ENCODE results near the gene CPLX1. TPM values are rescaled to one million over a fixed set of nuclear protein-coding genes. Genes with fewer than 3 reads are reported as not detected.

CPLX1 gene
- total RNA-seq, 2 donors from 2014 or later = 1.0 to 1.9 TPM

DNA sequence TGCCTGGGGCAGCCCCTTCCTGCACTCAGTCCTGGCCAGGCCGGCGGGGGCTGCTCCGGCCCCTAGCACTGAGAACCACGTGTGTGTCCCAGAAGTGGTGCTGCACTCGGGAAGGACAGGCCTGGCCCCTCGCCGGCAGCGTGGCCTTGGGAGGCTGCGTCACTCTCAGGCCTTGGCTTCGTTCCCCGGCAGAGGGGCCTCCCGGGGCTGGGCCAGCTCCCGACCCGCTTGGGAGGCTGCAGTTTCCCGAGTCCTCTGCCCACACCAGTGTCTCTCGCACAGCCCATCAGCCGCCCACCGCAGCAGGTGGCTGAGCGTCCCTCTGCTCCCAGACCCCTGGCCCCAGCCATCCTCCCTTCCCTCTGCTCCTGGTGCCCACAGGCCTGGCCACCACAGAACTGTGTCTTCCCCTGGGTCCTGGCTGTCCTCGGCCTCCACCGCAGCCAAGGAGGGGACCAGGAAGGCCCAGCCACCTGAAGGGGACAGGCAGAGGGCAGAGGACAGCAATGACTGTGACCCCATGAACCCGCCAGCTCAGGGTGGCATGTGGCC is 10.9 kb upstream of the CPLX1 start:
- no peaks in the 10 kb centered on the region for H3K36me3 ChIP-seq (ENCODE audit: control insufficient read depth, insufficient read depth, low read length)
- 88 to 92% methylated on average over 20 to 22 of the region's 22 CpGs for WGBS, 2 experiments (ENCODE audit: insufficient coverage in 1 of 2, insufficient read length in 1 of 2)

GRCh38 chr4:836003-836511 is 10.1 kb upstream of the CPLX1 start:
- TF ChIP-seq, protein P1, sequence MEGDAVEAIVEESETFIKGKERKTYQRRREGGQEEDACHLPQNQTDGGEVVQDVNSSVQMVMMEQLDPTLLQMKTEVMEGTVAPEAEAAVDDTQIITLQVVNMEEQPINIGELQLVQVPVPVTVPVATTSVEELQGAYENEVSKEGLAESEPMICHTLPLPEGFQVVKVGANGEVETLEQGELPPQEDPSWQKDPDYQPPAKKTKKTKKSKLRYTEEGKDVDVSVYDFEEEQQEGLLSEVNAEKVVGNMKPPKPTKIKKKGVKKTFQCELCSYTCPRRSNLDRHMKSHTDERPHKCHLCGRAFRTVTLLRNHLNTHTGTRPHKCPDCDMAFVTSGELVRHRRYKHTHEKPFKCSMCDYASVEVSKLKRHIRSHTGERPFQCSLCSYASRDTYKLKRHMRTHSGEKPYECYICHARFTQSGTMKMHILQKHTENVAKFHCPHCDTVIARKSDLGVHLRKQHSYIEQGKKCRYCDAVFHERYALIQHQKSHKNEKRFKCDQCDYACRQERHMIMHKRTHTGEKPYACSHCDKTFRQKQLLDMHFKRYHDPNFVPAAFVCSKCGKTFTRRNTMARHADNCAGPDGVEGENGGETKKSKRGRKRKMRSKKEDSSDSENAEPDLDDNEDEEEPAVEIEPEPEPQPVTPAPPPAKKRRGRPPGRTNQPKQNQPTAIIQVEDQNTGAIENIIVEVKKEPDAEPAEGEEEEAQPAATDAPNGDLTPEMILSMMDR (conservative IDR thresholded peaks at IDR 0.05) = no peak
- H3K4me1 Mint-ChIP-seq = no peaks in the 10 kb centered on the region
- no peaks in the 10 kb centered on the region for H3K36me3 Mint-ChIP-seq (ENCODE audit: low read depth)
- H3K9me3 Mint-ChIP-seq = peaks cover 23% of the 10 kb centered on the region
- H3K9ac ChIP-seq (ENCODE audit: extremely low read depth, low read length, poor library complexity, severe bottlenecking) = no peak overlapping the region
- H3K36me3 ChIP-seq (ENCODE audit: control insufficient read depth, insufficient read depth, low read length) = no peaks in the 10 kb centered on the region
- H3K4me1 ChIP-seq (ENCODE audit: control insufficient read depth, insufficient read depth, low read length) = no peaks in the 10 kb centered on the region
- H3K27ac ChIP-seq (ENCODE audit: low read depth, low read length) = no peak overlapping the region
- H3K9me3 ChIP-seq (ENCODE audit: control insufficient read depth, low read length) = peaks cover 15% of the 10 kb centered on the region
- WGBS, 2 experiments (ENCODE audit: insufficient coverage in 1 of 2, insufficient read length in 1 of 2) = 94% methylated on average over 30 to 32 of the region's 32 CpGs
- H3K4me3 ChIP-seq (ENCODE audit: low read length) = no peak overlapping the region
- H3K27me3 Mint-ChIP-seq (ENCODE audit: insufficient read depth) = peaks cover 5% of the 10 kb centered on the region
- no peak overlapping the region for H3K27ac Mint-ChIP-seq
- no peaks in the 10 kb centered on the region for H3K27me3 ChIP-seq (ENCODE audit: control insufficient read depth, insufficient read depth, low read length, poor library complexity, severe bottlenecking)
- DNase-seq = no peak
- H3K4me3 Mint-ChIP-seq = no peak overlapping the region

More for the DNA sequence above, 10.9 kb upstream of the CPLX1 start:
- Mint-ChIP-seq H3K9me3 (peaks cover 21% of the 10 kb centered on the region), H3K27me3 (ENCODE audit: insufficient read depth) (peaks cover 3% of the 10 kb centered on the region), H3K4me1 (no peaks in the 10 kb centered on the region), H3K4me3 (no peak overlapping the region), H3K27ac (no peak overlapping the region), H3K36me3 (ENCODE audit: low read depth) (peaks cover 4% of the 10 kb centered on the region)
- TF ChIP-seq, protein P1 (conservative IDR thresholded peaks at IDR 0.05) = no peak
- H3K9ac ChIP-seq (ENCODE audit: extremely low read depth, low read length, poor library complexity, severe bottlenecking) = no peak overlapping the region
- DNase-seq = no peak
- no peak overlapping the region for H3K4me3 ChIP-seq (ENCODE audit: low read length)
- H3K27me3 ChIP-seq (ENCODE audit: control insufficient read depth, insufficient read depth, low read length, poor library complexity, severe bottlenecking) = no peaks in the 10 kb centered on the region
- H3K27ac ChIP-seq (ENCODE audit: low read depth, low read length) = no peak overlapping the region
- H3K9me3 ChIP-seq (ENCODE audit: control insufficient read depth, low read length) = peaks cover 15% of the 10 kb centered on the region
- H3K4me1 ChIP-seq (ENCODE audit: control insufficient read depth, insufficient read depth, low read length) = no peaks in the 10 kb centered on the region

DNA sequence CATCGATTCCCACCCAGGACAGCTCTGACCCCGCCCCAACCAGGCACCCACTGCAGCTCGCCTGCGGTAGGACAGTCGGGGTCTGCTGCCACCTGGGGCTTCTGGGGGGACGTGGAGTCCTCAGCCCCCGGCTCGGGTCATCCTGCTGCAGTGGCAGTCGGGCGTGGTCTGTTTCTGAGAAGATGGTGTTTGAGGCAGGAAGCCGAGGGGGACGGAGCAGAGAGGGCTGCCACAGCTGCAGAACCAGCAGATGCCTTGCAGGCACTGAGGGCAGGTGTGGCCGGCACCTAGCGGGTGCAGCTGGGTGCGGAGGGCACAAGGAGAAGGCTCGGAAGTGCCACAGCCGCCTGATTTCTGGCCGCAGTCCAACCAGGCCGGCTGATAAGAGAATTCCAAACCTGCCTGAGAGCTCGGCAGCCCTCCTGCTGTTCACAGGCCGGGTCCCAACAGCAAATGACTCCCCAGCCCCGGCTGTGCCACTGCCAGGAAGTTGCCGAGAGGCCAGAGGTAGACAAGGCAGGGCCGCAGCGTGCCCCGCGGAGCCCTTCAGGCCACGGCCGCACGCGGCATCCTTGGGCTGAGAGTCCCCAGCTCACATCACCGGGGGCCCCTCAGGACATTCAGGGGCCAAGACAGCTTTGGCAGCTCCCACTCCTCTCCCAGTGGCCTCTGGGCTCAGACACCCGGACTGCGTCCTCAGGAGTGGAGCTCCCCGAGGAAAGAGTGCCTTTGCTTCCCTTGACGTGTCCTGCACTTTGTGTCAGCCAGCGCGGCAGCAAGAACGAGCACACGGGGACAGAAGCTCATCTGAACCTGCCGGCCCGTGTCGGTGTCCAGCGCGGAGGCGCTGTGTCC is 9.4 kb upstream of the CPLX1 start:
- H3K4me1 Mint-ChIP-seq = peaks cover under 1% of the 10 kb centered on the region
- peaks cover 23% of the 10 kb centered on the region for H3K9me3 Mint-ChIP-seq
- H3K4me3 ChIP-seq (ENCODE audit: low read length) = no peak overlapping the region
- no peak overlapping the region for H3K9ac ChIP-seq (ENCODE audit: extremely low read depth, low read length, poor library complexity, severe bottlenecking)
- H3K9me3 ChIP-seq (ENCODE audit: control insufficient read depth, low read length) = peaks cover 15% of the 10 kb centered on the region
- no peak overlapping the region for H3K27ac Mint-ChIP-seq
- H3K4me3 Mint-ChIP-seq = no peak overlapping the region
- 91 to 92% methylated on average over 38 to 46 of the region's 46 CpGs for WGBS, 2 experiments (ENCODE audit: insufficient coverage in 1 of 2, insufficient read length in 1 of 2)
- no peaks in the 10 kb centered on the region for H3K4me1 ChIP-seq (ENCODE audit: control insufficient read depth, insufficient read depth, low read length)
- H3K27ac ChIP-seq (ENCODE audit: low read depth, low read length) = no peak overlapping the region
- TF ChIP-seq, protein P1 (conservative IDR thresholded peaks at IDR 0.05) = no peak
- no peaks in the 10 kb centered on the region for H3K36me3 ChIP-seq (ENCODE audit: control insufficient read depth, insufficient read depth, low read length)
- peaks cover 5% of the 10 kb centered on the region for H3K27me3 Mint-ChIP-seq (ENCODE audit: insufficient read depth)
- DNase-seq = no peak
- no peaks in the 10 kb centered on the region for H3K27me3 ChIP-seq (ENCODE audit: control insufficient read depth, insufficient read depth, low read length, poor library complexity, severe bottlenecking)
- H3K36me3 Mint-ChIP-seq (ENCODE audit: low read depth) = no peaks in the 10 kb centered on the region
